HG03159 (cell line): ENCODE results near the gene LINC00237.

Source experiments
- ATAC-seq: cut with Tn5 transposase; IDR thresholded peaks from one replicate; pipeline ENCODE4 v1.9.1; 2021; ENCODE audit warnings: mild to moderate bottlenecking, moderate library complexity; ENCODE audit not compliant: unreplicated experiment

Gene LINC00237

DNA sequence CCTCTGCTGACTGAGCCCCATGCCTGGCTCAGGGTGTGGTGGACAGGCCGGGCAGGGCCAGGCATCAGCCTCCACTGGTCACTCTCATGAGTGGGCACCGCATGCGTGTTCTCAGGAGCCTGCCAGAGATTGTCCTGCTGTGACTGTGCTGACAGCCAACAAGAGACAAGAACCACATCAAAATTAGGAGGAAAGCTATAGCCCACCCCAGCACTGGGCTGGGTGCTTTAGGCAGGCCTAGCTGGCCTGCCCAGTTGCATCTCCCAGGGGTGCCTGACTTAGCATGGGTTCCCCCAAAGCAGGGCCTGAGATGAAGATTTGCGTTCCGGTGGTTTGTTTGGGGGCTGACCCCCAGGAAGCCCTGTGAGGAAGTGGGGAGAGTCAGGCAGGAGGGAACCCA lies 53.9 kb downstream of the LINC00237 start:
- no peak for ATAC-seq

- no peak for ATAC-seq
These were observed 55.4 kb downstream of the LINC00237 start for GRCh38 chr20:21050710-21051109.

- no peak for ATAC-seq
These were observed 56.8 kb downstream of the LINC00237 start for GRCh38 chr20:21049305-21049828.

DNA sequence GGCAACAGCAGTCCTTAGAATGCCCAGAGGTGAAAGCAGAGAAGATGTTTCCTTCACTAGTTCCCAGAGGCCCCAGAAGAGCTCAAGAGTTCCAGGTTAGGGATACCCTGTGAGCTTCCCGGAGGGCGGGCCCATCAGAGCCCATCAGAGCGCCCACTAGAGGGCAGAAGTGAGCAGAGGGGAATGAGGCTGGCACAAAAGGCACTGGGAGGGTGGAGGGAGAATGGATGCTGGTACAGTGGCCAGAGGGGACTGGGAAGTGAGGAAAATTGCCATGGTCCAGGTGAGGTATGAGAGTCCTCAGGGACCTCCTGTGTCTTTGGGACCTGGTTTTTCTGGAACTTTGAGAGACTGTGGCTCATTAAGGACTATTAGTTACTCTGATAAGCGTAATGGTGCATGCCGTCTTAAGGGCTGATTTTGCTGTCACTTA lies 57.3 kb downstream of the LINC00237 start:
- ATAC-seq, result no peak

DNA sequence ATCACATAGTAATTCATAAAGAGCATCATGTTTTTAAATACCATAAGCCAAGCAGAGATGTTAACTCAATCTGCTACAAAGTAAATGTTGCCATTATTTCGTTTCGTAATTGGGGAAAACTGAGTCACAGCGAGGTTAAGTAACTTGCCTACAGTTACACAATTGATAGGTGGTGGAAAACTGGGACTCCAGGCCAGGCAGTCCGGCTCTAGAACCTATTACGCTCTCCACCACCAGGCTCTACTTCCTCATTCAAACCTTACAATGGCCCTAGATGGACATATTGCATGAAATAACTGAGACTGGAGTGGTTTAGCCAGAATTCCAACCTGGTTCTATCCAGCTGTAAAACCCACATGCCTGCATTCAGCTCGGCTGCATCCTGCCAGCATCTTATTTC lies 58.2 kb downstream of the LINC00237 start:
- ATAC-seq, result no peak

GRCh38 chr20:21046413-21047070 lies 59.6 kb downstream of the LINC00237 start:
- ATAC-seq, result no peak
